ENCODE measurements around the gene ESD.

DNA sequence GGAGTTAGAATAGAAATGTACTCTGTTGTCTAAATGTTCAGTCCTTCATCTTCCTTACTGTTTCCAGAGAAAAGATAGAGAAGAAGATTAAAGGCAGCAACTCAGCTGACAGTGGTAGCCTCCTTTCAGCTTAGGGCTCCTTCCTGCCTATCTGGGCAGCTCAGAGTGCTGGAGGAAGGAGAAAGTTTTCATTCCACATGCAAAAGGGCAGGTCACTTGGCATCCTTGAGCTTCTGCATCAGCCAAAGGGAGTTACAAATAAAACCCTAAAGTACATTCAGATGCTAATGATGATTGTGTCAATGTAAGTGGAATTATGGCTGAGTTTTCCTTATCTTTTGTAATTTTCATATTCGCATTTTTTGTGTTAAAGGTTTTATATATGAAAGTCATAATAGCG lies 58.9 kb downstream of the ESD start:
- TF ChIP-seq EZH2 (IDR thresholded peaks at IDR 0.05; ENCODE audit: borderline replicate concordance, low read length), result no peak
- no peak for TF ChIP-seq CTCF (IDR thresholded peaks at IDR 0.05; ENCODE audit: low read length)

All from OCI-LY1 (cell line).